NCI-H187 treated with DMSO at 0.1 percent for 48 hours (cell line): ENCODE data around the gene HBD.

Experiments used
- DNase-seq: peaks from one replicate; lab custom pipeline; 2025; lab: John Stamatoyannopoulos, UW

Gene HBD

DNA sequence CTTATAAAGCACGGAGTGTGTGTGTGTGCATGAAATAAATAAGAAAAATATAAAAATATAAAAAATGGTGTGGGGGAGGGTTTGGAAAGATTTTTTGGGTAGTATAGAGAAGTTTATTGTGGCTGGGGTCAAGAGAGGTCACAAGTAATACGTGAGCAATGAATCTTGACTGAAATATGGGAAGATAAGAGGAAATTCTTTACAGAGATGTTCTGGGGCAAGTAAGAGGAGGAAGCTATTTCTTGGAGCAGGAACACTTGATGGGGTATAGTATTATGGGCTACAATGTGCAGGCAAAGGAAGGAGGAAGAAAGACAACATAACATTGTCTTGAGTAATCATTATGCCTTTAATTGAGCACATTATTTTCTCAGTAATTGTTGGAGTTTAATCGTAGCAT, 2.1 kb downstream of the HBD start:
- no peak for DNase-seq

GRCh38 chr11:5231111-5231510, 3.2 kb downstream of the HBD start:
- no peak for DNase-seq

DNA sequence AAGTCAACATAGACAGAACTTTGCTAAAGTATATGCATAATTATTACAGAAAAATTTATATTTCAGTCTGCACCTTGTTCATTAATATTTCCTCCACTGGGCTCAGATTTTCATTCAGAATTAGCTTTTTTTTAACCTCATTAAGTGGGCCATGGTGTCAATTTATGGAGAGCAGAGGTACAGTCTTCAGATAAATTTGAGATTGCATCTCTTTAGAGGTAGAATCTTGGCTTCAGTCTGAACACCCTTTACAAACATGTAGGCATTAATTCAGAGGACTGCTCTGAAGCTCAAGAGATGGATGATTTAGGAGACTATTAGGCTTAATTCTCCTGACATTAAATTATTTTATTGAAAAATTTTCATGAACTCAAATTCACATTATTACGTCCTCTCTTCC, 4.0 kb downstream of the HBD start:
- no peak for DNase-seq

GRCh38 chr11:5229796-5230195, 4.5 kb downstream of the HBD start:
- no peak for DNase-seq

GRCh38 chr11:5229356-5229755, 4.9 kb downstream of the HBD start:
- DNase-seq = no peak

DNA sequence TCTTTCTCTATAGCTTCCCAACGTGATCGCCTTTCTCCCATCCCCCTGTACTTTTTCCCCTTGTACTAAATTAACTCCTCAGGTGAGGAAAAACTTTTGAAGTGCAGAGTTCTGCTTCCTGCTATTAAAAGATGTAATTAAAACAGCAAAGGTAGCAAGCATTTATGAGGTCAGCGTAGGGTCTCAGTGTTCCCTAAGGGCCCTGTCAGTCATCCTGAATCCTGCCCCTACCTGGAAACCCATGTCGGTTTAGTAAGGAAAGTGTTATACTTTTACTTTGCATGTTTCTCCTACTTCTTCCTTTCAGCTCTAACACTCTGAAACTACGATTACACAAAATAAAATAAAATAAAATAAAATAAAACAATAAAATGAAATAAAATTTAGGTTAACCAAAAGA, 6.2 kb downstream of the HBD start:
- DNase-seq = no peak

- DNase-seq = no peak
Observed at GRCh38 chr11:5227681-5228080, 6.6 kb downstream of the HBD start.

DNA sequence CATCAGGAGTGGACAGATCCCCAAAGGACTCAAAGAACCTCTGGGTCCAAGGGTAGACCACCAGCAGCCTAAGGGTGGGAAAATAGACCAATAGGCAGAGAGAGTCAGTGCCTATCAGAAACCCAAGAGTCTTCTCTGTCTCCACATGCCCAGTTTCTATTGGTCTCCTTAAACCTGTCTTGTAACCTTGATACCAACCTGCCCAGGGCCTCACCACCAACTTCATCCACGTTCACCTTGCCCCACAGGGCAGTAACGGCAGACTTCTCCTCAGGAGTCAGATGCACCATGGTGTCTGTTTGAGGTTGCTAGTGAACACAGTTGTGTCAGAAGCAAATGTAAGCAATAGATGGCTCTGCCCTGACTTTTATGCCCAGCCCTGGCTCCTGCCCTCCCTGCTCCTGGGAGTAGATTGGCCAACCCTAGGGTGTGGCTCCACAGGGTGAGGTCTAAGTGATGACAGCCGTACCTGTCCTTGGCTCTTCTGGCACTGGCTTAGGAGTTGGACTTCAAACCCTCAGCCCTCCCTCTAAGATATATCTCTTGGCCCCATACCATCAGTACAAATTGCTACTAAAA, 7.5 kb downstream of the HBD start, which contains the start of gene HBB:
HBB (minus strand) TSS at position 340 of the 579 bp plus-strand sequence; CDS start at position 290, 50 bp downstream.
- DNase-seq = no peak

GRCh38 chr11:5225480-5225871, 8.8 kb downstream of the HBD start:
- no peak for DNase-seq

DNA sequence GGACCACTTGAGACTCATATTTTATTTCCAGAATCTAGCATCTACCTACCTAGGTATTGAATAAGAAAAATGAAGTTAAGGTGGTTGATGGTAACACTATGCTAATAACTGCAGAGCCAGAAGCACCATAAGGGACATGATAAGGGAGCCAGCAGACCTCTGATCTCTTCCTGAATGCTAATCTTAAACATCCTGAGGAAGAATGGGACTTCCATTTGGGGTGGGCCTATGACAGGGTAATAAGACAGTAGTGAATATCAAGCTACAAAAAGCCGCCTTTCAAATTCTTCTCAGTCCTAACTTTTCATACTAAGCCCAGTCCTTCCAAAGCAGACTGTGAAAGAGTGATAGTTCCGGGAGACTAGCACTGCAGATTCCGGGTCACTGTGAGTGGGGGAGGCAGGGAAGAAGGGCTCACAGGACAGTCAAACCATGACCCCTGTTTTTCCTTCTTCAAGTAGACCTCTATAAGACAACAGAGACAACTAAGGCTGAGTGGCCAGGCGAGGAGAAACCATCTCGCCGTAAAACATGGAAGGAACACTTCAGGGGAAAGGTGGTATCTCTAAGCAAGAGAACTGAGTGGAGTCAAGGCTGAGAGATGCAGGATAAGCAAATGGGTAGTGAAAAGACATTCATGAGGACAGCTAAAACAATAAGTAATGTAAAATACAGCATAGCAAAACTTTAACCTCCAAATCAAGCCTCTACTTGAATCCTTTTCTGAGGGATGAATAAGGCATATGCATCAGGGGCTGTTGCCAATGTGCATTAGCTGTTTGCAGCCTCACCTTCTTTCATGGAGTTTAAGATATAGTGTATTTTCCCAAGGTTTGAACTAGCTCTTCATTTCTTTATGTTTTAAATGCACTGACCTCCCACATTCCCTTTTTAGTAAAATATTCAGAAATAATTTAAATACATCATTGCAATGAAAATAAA, 9.5 kb downstream of the HBD start:
- DNase-seq = no peak

GRCh38 chr11:5223686-5224085, 10.6 kb downstream of the HBD start:
- DNase-seq = no peak

DNA sequence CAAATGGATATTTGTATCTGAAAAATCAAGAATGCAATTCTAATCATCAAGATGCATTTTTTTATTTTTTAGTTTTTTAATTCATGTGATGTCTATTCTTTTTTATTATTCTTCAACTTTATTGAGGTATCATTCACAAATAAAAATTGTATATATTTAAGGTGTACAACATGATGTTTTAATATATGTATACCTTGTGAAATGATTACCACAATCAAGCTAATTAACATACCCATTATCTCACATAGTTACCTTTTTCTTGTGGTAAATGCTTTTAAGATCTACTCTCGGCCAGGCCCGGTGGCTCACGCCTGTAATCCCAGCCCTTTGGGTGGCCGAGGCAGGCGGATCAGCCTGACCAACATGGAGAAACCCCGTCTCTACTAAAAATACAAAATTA, 11.1 kb downstream of the HBD start:
- DNase-seq = no peak

DNA sequence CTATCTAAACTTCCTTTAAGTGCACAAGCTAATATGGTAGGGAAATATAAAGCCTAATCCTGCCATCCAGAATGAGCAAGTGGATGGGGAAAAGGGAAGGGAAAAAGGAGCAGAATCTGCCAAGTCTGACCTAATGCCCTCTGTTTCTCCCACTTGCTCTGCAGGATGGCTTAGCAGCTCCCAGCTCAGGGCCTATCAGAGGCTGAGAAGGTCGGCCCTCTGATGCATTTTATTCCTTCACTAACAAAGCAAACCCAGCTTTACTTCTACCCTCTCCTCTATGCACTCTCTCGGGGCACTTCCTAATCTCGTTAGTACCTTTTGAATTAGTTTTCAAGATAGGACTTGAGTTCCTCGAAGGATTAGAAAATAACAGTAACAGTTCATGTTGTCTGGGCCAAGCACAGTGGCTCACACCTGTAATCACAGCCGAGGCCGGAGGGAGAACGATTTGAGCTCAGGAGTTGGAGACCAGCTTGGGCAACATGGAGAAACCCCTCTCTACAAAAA, 23.9 kb downstream of the HBD start:
- no peak for DNase-seq

DNA sequence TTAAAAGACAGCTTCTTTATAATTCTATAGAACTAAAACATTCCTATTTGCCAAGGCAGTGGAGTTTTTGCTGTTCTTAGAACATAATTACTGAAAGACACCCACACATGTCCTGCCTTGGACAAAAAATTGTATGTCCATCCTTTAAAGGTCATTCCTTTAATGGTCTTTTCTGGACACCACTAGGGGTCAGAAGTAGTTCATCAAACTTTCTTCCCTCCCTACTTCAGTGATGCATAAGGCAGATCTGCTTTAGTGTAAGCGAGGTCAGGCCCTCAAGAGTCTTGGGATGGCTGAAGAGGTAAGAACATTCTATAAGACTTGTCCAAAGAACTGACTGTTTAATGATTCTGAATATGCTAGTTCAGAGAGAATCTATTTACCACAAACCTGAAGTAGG, 29.5 kb downstream of the HBD start:
- DNase-seq = no peak

- no peak for DNase-seq
Observed at GRCh38 chr11:5203366-5203765, 30.9 kb downstream of the HBD start.

DNA sequence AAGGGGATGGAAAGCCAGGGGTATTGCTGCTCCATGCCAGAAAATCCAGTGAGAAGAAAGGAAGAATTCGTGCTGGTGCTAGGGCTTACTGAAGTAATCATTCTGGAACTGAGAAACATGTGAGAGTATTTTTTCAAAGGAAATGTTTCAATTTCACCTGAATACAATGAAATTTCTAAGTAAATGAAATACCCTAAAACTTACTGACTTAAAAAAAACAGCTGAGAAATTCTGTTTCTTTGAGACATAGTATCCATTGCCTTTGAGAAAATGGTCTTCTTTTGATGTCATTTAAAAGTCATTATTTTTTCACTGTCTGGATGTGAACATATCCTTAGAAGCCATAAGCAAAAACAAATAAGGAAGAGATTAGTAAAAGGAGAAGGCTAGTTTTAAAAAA, 33.7 kb downstream of the HBD start, which contains the start of gene OR51V1:
OR51V1 (minus strand) TSS at position 101 of the 400 bp plus-strand sequence; CDS start at position 101, 0 bp downstream.
- no peak for DNase-seq

- no peak for DNase-seq
Observed at GRCh38 chr11:5198285-5198684, 36.0 kb downstream of the HBD start.

DNA sequence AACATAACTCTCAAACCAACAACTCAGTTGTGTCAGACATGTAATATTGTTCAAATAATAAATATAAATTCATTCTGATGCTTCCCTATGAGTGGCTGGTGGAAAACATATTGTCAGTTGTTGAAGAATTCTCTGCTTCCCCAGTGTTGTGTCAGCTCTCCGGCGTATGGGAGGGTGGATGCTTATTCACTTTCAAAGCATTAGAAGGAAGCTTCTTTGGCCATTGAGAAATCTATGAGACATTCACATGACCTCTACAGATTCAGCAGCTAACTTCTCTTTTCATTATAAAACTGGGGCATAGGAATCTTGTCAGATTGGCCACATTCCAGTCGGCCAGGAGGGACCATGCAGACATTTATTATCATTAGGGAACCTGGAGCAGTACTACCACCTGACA, 36.7 kb downstream of the HBD start:
- DNase-seq = no peak

GRCh38 chr11:5196731-5197130, 37.6 kb downstream of the HBD start:
- no peak for DNase-seq

DNA sequence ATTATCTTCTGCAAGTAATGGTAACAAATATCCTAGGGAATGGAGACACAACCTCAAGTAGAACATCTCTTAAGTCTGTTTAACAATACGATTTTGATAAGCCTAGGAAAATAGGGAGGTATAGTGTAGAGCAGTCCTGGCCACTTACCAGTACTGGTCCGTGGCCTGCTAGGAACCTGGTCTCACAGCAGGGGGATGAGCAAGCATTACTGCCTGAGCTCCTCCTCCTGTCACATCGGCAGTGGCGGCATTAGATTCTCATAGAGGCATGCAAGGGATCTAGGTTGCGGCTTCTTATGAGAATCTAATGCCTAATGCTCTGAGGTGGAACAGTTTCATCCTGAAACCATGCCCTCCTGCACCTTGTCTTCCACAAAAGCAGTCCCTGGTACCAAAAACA, 38.2 kb downstream of the HBD start:
- no peak for DNase-seq

DNA sequence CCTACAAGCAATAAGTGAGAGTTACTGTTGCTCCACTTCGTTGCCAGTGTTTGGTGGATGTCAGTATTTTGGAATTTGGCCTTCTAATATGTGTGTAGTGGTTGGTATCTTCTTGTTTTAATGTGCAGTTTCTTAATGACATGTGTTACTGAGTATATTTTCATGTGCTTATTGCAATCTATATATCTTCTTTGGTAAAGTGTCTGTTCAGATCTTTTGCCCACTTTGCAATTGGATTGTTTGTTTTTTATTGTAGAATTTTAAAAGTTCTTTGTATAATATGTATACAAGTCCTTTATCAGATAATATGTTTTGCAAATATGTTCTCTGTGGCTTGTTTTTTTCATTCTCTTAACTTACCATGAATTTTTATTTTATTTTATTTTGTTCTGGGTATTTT, 41.5 kb downstream of the HBD start:
- DNase-seq = no peak

- DNase-seq = no peak
Observed at GRCh38 chr11:5188201-5188600, 46.1 kb downstream of the HBD start.
